IPS-15b (cell line): ENCODE measurements around the gene WHAMM.
"Not testable (repeated sequence)": the region's sequence is repeated elsewhere in the genome, so short reads cannot be mapped to it uniquely, and the experiment has no call there.

Experiments used
- H3K27me3 ChIP-seq: one replicate; pipeline ENCODE4 v1.6.1; 2013; ENCODE audit warnings: low read length; ENCODE audit not compliant: control insufficient read depth, insufficient read depth
- H3K36me3 ChIP-seq: one replicate; pipeline ENCODE4 v1.6.1; 2013; ENCODE audit warnings: low read length; ENCODE audit not compliant: control insufficient read depth, insufficient read depth
- H3K4me1 ChIP-seq: one replicate; pipeline ENCODE4 v1.6.1; 2013; ENCODE audit warnings: mild to moderate bottlenecking, low read length; ENCODE audit not compliant: control insufficient read depth, insufficient read depth
- H3K4me3 ChIP-seq: one replicate; pipeline ENCODE4 v1.5.1; 2013; ENCODE audit warnings: low read depth, low read length
- H3K9ac ChIP-seq: one replicate; pipeline ENCODE4 v1.6.1; 2013; ENCODE audit warnings: low read depth, mild to moderate bottlenecking, low read length
- H3K9me3 ChIP-seq: one replicate; pipeline ENCODE4 v1.6.1; 2013; ENCODE audit warnings: mild to moderate bottlenecking, low read length; ENCODE audit not compliant: control insufficient read depth, insufficient read depth

The WHAMM gene

DNA sequence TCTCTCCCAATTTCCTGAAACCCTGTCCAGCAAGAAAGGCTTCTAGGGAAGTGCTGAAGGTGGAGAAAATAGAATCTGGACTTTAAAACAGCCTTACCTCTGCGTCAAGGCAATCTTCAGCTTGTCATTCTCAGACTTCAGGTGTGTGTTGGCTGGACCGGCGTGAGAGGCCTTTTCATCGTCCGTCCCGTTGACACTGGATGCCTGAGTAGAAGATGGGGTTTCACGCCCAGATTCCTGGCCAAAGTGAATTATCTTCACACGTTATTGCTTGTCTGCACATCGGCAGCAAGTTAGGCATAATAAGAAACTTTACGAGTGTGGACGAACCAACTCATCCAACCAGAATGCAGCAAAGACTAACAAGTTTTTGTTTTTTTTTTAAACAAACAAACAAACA is 49.5 kb downstream of the WHAMM start:
- Histone ChIP-seq H3K4me1 (no peaks in the 10 kb centered on the region), H3K36me3 (no peaks in the 10 kb centered on the region), H3K4me3 (no peak overlapping the region), H3K9ac (no peak overlapping the region), H3K27me3 (no peaks in the 10 kb centered on the region), H3K9me3 (no peaks in the 10 kb centered on the region)

DNA sequence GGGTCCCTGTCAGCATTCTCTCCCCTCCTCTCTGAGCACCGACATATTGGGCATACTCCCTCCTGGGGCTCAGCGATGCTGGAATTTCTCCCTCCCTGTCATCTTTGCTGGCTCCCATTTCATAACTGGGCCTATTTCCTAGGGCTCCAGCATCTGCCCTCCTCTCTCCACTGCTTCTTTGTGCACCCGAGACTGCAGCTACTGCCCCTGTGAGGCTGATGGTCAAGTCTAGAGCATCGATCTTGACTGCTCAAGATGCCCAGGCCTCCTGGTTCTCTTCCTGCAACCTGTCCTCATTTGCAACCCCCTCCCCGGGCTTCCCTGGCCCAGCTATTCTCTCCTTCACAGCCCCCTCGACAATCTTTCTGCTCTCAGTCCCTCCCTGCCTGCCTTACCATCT is 53.5 kb downstream of the WHAMM start:
- Histone ChIP-seq H3K9ac (no peak overlapping the region), H3K4me3 (no peak overlapping the region)

DNA sequence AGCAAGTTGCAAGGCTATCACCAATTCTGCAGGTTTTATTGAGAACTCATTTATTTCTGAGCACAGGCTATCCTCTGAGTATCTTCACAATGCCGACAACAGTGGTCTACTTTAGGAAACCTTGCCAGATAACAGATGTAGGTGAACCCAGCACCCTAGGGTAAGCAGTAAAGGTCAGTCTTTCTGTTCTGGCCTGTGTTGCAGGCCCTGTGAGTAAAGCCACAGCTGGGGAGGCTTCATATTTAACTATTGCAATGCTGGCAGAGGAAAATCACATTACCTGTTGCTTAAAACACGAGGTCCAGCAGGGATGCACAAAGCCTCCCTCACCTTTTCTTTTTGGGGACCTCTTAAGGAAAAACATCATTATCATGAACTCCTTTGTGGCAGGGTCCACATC is 55.5 kb downstream of the WHAMM start:
- no peaks in the 10 kb centered on the region for H3K9me3 ChIP-seq
- no peaks in the 10 kb centered on the region for H3K36me3 ChIP-seq
- H3K4me1 ChIP-seq = peaks cover 4% of the 10 kb centered on the region
- no peak overlapping the region for H3K9ac ChIP-seq
- no peak overlapping the region for H3K4me3 ChIP-seq
- H3K27me3 ChIP-seq = no peaks in the 10 kb centered on the region

More for the DNA sequence above, 53.5 kb downstream of the WHAMM start:
- H3K36me3 ChIP-seq = no peaks in the 10 kb centered on the region
- H3K27me3 ChIP-seq = no peaks in the 10 kb centered on the region
- no peaks in the 10 kb centered on the region for H3K9me3 ChIP-seq
- peaks cover 4% of the 10 kb centered on the region for H3K4me1 ChIP-seq

DNA sequence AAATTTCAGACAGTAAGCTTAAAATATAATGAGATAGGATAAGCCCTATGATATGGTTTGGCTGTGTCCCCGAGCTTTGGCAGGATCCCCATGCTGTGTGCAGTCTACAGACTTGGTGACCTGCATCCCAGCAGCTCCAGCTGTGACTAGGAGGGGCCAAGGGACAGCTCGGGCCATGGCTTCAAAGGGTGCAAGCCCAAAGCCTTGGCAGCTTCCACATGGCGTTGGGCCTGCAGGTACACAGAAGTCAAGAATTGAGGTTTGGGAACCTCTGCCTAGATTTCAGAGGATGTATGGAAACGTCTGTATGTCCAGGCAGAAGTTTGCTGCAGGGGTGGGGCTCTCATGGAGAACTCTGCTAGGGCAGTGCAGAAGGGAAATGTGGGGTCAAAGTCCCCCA is 56.2 kb downstream of the WHAMM start:
- not testable (repeated sequence) for H3K9me3 ChIP-seq, H3K9ac ChIP-seq, H3K4me1 ChIP-seq, H3K27me3 ChIP-seq, H3K4me3 ChIP-seq, H3K36me3 ChIP-seq

DNA sequence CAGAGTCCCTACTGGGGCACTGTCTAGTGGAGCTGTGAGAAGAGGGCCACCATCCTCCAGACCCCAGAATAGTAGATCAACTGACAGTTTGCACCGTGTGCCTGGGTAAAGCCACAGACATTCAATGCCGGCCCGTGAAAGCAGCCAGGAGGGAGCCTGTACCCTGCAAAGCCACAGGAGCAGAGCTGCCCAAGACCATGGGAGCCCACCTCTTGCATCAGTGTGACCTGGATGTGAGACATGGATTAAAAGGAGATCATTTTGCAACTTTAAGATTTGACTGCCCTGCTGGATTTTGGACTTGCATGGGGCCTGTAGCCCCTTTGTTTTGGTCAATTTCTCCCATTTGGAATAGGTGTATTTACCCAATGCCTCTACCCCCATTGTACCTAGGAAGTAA is 56.6 kb downstream of the WHAMM start:
- H3K27me3 ChIP-seq, H3K4me1 ChIP-seq, H3K9me3 ChIP-seq, H3K4me3 ChIP-seq, H3K9ac ChIP-seq, H3K36me3 ChIP-seq: not testable (repeated sequence)

DNA sequence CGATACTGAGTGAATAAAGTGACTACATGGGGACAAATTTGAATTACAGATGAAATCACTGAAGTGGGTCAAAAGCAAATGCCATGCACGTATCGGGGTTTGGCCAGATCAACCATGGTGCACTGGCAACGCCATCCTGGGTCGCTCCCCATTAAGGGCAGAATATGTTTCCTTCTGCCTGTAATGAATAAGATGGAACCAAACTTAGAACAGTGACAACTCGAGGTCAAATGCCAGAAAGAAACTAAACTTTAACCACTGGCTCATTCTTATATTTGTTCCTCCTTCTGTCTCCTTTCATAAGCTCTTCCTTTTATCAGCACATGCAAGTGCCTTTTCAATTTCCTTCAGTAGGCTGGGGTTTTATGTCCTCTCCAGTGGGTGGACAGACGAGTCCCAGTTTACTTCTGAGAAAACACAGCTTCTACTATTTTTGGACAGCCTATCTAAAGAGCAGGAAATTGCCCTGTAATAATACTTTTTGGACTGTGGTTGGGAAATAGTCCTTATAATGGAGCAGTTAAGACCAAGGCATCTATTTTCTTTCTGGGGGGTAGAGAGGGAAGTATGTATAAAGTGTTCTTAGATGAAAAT is 61.4 kb downstream of the WHAMM start:
- Histone ChIP-seq H3K9ac (no peak overlapping the region), H3K27me3 (no peaks in the 10 kb centered on the region), H3K4me3 (no peak overlapping the region), H3K9me3 (no peaks in the 10 kb centered on the region), H3K36me3 (no peaks in the 10 kb centered on the region), H3K4me1 (peaks cover 4% of the 10 kb centered on the region)

DNA sequence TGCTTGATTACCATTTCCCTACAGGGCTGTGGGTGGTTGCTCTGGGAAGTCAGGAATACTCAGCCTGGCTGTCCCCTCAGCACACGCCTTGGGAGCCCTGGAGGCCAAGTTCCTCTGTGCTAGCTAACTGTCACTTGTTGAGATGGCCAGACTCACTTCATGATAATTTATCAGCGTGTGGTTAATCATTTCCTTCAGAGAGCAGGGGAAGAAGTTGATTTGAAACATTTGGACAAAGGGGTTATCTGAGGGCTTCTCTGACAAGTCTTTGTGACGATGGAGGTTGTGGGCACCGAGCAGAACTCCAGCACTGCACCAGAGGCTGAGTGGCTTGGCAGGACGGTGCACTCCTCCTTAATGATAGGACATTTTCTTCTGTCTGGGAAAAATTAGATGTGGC is 61.9 kb downstream of the WHAMM start:
- H3K36me3 ChIP-seq = no peaks in the 10 kb centered on the region
- H3K9me3 ChIP-seq = no peaks in the 10 kb centered on the region
- H3K27me3 ChIP-seq = no peaks in the 10 kb centered on the region
- H3K9ac ChIP-seq = no peak overlapping the region
- H3K4me1 ChIP-seq = peaks cover 4% of the 10 kb centered on the region
- no peak overlapping the region for H3K4me3 ChIP-seq

DNA sequence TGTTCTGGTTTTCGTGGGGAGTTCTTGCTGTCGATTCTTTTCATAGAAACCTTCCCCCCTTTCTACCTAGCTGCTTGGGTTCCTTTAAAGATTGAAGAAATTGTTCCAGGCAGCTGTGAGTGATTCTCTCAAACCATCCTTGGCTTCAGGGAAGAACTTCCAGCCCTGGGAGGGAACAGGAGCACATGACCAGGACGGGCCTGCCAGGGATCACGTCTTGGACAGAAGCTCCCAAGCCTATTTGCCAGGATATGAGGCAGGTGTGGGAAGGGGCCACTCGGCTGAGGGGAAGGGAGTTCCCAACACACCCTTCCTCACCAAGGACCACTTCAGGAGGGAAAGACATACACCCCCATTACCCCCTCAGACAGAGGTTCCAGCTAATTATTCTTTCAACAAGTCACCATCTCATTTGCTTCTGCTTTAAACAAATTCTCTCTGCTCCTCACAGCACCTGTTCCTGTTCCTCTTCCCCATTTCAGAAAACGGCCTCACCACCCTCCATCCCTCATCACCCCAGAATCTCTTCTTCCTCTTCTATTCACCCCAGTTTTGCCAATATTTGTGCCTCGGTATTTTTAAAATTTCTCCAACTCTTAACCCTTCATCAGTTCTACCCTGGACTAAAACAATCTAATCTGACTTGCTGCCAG is 62.5 kb downstream of the WHAMM start:
- Histone ChIP-seq H3K9me3 (no peaks in the 10 kb centered on the region), H3K36me3 (no peaks in the 10 kb centered on the region), H3K4me1 (peaks cover 4% of the 10 kb centered on the region), H3K9ac (no peak overlapping the region), H3K4me3 (no peak overlapping the region), H3K27me3 (no peaks in the 10 kb centered on the region)

DNA sequence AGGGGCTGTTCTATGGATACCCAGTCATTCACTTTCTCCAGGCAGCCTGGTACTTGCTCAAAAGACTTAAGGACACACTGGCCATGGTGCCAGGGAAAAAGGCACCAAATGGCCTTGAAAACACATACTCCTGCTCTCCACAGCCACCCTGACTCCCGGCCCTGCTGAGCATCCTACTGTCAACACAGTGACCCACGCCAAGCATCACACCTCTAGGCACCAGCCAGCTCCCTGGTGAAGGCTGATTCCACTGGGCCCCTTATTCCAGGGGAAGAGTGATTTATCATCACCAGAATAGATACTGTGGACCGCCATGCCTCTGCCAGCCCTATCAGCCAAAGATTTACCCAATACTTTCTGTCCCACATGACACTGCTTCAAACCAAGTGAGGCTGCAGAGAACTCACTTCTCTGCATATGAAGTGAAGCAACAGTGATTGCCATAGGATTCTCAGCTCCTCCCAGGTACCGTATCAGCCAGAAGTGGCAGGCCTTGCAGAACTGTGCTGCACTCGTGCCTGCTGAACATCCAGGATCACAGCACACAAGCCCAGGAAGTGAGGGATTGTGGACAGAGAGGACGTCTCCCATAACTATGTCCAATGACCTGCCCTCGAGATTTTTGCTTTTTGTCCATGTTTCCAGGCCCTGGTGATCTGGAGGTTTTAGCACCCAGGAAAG is 63.7 kb downstream of the WHAMM start:
- H3K27me3 ChIP-seq = no peaks in the 10 kb centered on the region
- no peaks in the 10 kb centered on the region for H3K9me3 ChIP-seq

DNA sequence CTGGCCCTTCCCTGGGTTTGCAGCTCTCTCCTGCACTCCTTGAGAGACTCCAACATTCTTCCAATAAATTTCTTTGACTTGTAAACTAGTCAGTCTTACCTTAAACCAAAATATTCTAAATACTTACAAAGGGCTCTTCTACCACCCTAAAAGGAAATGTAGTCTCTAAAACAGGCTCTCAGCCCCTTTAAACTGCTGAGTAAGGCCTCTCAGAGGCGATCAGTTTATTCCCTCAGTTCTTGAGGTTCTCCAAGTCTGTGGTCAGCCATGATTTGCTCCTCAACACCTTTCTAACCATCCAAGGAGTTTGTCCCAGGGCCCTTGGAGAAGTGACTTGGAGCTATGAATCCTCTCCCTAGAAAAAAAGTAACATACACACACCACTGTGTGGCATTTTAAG is 64.8 kb downstream of the WHAMM start:
- Histone ChIP-seq H3K27me3 (no peaks in the 10 kb centered on the region), H3K9ac (no peak overlapping the region), H3K4me1 (no peaks in the 10 kb centered on the region), H3K4me3 (no peak overlapping the region), H3K9me3 (no peaks in the 10 kb centered on the region), H3K36me3 (no peaks in the 10 kb centered on the region)

More for the DNA sequence above, 63.7 kb downstream of the WHAMM start:
- H3K36me3 ChIP-seq = no peaks in the 10 kb centered on the region
- H3K4me3 ChIP-seq = no peak overlapping the region
- H3K9ac ChIP-seq = no peak overlapping the region
- H3K4me1 ChIP-seq = no peaks in the 10 kb centered on the region

DNA sequence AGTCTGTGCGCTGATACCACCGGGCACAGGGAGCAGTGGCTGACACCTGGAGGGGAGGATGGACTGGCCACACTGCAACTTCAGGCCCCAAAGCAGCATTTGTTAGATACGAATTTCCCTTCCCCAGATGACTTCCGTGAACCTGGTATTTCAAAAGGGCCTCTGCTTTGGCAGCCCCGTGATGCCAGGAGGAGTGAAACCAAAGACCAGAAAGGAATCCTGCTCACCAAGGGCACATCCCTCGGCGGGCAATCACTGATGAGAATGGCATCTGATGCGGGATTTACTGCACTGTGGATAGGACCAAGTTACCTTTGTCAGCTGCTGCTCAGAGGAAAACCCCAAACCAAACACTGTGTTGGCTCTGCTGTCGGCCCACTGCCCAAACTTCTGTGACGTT is 65.5 kb downstream of the WHAMM start:
- H3K36me3 ChIP-seq = no peaks in the 10 kb centered on the region
- no peaks in the 10 kb centered on the region for H3K27me3 ChIP-seq
- no peak overlapping the region for H3K9ac ChIP-seq
- H3K9me3 ChIP-seq = no peaks in the 10 kb centered on the region
- no peak overlapping the region for H3K4me3 ChIP-seq
- no peaks in the 10 kb centered on the region for H3K4me1 ChIP-seq

DNA sequence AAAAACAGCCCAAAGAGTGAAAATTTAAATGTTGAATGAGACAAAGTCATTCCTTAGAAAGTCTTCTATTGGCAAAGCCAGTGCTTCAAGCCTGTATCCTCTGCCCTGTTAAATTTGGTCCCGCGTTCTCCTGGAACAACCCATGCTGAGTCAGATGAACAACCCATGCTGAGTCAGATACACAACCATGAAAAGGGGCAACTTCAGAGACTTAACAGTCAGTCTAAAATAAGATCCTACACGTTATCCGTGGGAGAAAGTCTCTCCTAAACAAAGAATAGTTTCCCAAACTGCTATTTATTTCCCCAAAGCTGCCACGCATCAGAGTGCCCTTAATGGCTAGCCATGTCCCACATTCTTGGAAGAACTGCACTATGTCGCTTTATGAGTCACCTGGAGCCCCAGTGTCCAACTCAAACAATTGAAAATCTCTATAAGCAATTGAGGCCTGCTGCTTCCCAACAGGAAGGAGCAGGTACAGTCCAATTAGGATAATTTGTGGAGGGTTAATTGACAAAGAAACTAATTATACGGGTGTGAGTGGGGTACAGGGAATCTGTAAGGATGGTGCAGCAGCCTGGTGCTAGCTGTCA is 66.1 kb downstream of the WHAMM start:
- no peaks in the 10 kb centered on the region for H3K9me3 ChIP-seq
- H3K9ac ChIP-seq = no peak overlapping the region
- H3K4me3 ChIP-seq = no peak overlapping the region
- H3K4me1 ChIP-seq = no peaks in the 10 kb centered on the region
- no peaks in the 10 kb centered on the region for H3K36me3 ChIP-seq
- no peaks in the 10 kb centered on the region for H3K27me3 ChIP-seq
